SIG-M5 treated with dmso at 0.1 percent for 504 hours (cell line): ENCODE data around the gene DAB1.
"Not testable (repeated sequence)": the region's sequence is repeated elsewhere in the genome, so short reads cannot be mapped to it uniquely, and the experiment has no call there.

Experiments
- DNase-seq: peaks from one replicate; lab custom pipeline; 2025; ENCODE audit not compliant: unreplicated experiment; lab: John Stamatoyannopoulos, UW

DAB1 gene

DNA sequence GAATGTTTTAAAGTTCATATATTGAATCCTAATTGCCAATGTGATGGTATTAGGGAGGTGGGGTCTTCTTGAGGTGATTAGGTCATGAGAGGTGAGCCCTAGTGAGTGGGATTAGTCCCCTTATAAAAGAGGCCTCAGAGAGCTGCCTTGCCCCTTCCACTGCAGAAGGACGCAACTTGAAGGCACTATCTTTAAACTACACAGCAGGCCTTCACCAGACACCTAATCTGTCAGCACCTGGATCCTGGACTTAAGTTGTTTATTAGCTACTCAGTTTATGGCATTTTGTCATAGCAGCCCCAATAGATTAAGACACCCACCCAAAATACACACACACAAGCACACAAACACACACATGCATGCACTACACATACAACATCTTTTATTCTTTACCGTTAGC is 61.4 kb downstream of the DAB1 start:
- DNase-seq: no peak

DNA sequence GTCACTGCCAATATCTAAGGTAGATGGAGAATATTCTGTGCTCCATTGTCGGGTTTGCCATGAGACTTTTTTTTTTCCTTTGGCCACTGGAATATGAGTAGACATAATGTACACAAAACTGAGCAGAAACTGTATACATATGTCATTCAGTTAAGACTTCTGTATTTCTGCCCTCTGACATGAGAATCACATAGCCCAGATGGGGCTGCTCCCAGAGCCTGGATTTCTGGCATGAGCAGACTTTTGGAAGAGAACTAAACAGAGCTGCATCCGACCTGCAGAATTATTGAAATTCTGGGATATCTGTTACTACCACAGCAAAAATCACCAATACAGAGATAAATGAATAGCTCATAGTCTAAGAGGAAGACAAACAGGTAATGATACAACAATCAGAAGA is 62.3 kb downstream of the DAB1 start:
- DNase-seq: no peak

DNA sequence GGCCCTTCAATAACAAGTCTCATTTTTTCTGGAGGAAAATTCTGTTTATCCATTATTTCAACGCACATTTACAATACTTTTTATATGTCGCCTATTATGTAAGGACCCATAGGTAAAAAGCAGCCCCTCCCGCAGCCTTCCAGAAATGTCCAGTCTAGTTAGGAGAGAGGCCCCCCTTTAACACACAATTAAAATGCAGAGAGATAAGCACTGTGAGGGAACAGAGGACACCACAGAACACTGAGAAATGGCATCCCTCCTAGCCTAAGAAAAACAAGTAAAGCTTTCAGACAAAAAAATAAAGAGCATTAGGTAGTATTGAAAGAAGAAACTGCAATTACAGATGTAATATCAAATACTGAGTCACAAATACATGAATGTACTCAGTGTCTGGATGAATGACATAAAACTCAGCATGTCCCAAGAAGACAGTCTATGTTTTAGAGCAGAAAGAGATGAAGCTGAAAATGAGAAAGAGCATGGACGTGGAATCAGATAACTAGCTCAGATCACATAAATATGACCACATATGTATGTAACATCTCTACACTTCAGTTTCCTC is 62.9 kb downstream of the DAB1 start:
- DNase-seq: no peak

DNA sequence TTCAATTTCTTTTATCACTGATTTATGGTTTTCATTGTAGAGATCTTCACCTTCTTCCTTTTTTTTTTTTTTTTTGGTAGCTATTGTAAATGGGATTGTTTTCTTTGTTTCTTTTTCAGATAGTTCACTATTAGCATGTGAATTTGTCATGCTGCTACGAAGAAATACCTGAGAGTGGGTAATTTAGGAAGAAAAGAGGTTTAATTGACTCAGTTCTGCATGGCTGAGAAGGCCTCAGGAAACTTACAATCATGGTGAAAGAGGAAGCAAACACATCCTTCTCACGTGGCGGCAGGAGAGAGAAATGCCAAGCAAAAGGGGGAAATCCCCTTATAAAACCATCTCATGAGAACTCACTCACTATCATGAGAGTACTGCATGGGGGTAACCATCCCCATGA is 66.4 kb downstream of the DAB1 start:
- DNase-seq: no peak

DNA sequence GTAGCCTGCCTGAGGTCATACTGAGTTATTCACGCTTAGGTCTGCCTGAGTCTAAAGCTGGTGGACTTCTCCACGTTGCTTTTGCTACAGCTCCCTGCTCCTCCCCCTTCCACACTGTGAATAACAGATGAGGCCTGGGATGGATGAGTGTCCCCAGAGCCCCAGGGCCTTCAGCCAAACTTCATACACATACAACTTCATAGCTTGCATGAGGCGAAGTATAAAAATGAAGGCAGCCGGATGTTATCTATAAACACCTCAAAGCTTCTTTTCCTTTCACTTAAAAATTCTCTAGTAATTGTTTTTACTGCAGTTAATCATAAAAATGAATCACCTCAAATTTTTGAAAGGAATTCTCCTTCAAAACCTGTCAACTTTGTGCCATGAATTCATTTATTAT is 70.2 kb downstream of the DAB1 start:
- no peak for DNase-seq

DNA sequence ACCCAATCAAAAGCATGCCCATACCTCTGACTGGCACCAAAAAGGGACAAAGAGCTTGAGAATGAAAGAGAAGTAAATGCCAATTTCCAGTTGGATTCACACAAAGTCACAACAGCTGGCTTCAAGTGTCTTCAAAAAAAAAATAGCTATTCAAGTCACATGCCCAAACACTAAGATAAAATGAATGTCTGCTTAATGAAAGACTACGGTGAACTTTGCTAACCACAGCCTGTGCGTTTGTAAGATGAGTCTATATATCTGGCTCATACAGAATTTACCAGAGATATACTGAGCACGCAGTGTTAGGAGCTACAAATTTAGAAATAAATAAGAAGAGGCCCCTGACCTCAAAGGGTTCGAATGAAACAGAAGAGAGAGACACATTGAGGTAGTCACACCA is 73.2 kb downstream of the DAB1 start:
- no peak for DNase-seq

DNA sequence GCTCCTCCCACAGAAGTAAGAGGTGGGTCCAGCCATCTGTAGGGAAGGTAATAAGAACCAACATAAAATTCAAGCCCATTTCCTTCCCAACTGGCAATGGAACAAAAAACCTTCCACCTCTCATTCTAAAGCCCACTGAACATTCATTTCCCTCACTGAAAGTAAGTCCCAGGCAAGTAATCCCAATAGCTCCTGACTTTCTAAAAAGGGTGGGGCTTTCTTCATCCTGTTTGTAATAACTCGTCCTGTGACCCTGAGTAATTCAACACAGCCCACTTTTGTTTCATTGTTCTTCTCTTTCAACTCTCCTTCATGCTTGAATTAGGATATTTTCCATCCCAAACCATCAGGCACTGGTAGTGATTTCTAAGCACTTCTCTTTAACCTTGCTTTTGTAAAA is 74.9 kb downstream of the DAB1 start:
- DNase-seq: no peak

DNA sequence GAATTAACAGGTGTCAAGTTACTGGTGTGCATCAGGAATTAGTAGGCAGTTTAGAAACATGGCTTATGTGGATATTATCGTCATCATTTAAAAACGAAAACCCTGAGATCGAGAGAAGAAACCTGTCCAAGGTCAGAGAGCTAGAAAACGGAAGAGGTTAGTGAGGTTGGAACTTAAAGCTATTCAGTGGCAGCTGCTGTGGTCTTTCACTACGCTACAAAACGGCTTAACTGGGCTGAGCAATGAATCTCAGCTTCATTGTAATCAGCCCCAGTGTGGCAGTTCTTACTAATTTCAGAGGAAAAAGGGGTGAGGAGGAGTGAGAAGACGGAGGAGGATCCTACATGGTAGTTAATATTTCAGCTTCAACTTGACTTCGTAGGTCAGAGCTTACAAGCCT is 77.9 kb downstream of the DAB1 start:
- no peak for DNase-seq

DNA sequence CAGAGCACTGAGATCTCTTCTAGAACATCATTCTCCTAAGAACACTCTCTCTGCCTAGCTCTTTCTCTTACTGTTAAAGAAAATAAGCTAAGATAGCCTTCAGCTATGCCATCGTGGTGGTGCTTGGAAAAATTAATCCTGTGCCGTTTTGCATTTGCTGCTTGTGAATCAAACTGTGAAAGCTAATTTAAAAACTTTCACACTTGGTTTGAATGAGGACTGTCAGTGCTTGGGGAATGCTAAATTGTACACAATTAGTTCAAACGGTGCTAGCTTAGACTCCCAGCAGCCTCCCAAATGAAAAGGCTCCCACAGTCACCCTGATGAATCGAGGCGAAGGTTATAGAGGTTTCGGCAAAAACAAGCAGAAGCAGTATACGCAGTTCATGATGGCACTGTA is 79.6 kb downstream of the DAB1 start:
- DNase-seq: no peak

DNA sequence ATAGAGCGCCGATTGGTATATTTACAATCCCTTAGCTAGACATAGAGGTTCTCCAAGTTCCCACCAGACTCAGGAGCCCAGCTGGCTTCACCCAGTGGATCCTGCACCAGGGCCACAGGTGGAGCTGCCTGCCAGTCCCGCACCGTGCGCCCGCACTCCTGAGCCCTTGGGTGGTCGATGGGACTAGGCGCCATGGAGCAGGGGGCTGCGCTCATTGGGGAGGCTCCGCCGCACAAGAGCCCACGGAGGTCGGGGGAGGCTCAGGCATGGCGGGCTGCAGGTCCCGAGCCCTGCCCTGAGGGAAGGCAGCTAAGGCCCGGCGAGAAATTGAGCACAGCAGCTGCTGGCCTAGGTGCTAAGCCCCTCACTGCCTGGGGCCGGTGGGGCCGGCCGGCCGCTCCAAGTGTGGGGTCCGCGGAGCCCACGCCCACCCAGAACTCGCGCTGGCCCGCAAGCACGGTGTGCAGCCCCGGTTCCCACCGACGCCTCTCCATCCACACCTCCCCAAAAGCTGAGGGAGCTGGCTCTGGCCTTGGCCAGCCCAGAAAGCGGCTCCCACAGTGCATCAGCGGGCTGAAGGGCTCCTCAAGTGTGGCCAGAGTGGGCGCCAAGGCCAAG is 80.5 kb downstream of the DAB1 start:
- DNase-seq: not testable (repeated sequence)

DNA sequence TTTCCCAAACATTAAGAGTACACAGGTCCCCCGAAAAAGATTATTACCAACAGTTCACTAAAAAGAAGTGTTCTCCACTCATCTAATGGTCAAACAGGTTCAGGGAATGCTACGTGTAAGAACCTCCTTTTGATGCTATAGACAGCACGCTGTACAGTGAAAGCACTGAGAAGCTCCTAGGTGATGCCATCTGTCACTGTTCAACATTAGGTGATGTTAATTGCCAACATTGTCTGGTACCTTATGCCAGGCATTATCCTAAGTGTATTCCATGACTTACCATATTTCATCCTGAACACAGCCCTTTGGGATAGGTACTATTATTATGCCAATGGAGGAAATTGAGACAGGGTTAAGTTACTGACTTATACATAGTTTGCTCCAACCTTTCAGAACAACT is 82.1 kb downstream of the DAB1 start:
- no peak for DNase-seq

DNA sequence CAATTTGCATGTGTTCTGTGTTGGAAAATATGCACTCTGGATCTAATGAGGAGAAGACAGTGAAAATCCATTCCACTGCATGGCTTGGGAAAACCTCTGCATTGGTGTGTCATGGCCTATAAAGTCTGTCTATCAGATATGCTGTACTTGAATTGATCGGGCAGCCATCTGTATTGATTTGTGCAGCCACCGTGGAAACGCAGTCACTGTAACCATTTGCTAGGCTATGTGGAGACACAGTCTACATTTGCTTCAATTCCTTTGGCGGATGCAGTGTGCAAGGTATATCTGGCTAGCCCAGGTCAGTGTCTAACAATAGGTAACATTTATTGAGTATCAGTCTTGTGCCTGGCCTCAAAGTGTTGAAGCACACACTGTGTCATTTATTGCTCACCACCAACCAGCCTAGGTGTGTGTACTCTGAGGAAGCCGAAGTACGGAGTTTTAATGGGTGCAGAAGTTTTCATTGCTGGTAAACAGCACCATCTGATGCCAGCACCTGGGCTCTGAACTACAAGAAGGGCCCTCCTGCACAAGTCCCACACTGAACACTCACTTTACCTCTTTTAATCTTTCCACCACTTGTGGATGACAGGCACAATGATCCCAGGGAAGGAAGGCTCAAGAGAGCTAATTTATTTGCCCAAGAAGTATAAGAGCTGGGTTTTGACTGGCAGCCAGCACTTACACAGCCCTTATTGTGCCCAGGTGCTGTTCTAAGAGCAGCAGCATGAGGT is 83.4 kb downstream of the DAB1 start:
- no peak for DNase-seq

DNA sequence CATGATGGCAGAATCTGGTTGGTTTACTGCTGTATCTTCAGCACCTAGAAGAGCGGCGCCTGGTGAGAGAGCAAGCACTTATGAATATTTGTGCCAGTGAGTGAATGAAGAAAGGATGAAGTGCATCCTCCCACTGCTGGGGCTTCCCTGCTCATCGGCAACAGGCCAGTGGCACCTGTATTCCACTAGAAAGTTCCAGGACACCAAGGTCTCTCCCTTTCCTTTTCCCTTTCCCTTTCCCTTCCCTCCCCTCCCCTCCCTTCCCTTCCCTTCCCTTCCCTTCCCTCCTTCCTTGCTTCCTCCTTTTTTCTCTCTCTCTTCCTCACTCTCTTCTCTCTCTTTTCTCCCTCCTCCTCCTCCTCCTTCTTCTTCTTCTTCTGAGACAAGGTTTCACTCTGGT is 86.2 kb downstream of the DAB1 start:
- no peak for DNase-seq

DNA sequence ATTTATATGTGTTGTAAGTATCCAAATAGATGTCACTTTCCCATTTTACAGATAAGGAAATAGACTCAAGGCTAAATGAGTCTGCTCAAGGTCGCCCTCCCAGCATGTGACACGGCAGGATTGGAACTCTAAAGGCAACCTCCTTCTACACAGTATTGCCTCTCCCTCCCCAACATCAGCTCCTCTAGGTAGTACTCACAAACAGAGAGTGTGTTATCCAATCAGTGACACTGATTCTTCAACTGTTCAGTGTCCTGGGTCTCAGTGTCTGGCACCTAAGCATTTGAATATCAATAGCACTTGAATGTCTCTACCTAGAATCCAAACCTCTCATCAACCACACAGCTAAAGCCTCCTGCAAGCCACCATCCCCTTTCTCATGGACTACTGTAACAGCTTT is 87.1 kb downstream of the DAB1 start:
- DNase-seq: no peak

DNA sequence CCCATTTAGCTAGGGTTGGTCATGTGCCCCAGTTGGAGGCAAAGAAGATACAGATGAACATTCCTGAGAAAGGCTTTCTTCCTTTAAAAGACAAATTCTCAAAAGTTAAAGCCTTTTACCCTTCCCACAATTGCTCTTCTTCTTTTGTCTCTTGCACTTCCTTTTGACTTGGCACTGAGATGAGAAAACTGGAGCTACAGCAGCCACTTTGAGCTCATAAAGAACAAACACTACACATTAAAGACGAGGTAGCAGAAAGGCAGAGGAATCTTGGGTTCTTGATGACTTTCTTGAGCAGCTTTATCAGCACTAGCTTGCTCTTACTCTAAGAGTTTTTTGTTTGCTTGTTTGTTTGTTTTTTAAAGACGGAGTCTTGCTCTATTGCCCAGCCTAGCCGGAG is 92.2 kb downstream of the DAB1 start:
- no peak for DNase-seq

DNA sequence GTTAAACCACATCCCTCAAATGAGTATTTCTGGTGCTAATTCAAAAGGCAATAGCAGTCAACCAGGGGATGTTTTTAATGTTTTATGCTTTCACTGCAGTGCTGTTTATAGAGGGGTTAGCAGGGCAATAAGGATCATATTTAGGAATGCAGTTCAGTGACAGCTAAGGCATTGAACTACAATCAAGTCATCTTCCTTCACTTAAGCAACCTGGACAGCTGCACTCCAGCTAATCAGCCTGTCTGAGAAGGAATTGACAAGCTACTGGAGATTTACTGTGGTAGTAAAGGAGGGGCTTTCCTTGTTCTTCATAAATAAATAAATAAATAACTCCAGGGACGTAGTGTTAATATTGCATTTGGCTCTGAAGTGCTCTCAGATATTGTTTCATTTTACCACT is 93.9 kb downstream of the DAB1 start:
- DNase-seq: no peak

DNA sequence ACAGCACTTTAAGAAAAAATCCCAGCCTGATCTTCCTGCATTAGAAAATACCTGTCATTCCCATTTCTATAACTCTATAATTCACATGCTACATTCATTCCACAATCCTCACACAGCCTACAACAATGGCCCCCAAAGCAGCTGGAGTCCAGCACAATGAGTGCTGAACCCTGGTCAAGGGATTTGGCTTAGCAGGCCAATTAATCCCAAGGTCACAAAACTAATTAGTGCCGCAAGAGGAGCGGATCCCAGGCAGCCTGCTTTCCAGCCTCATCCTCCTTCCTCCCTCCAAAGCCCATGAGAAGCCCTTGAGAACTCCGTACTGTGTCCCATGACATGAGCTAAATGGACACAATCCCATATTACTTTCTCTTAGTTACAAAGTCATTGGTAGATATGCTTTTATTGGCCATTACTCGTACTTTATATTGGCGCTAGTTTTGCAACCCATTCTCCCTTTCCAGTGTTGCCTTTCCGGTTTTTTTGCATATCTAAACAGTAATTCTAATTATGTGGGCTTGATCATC is 94.8 kb downstream of the DAB1 start:
- DNase-seq: no peak

DNA sequence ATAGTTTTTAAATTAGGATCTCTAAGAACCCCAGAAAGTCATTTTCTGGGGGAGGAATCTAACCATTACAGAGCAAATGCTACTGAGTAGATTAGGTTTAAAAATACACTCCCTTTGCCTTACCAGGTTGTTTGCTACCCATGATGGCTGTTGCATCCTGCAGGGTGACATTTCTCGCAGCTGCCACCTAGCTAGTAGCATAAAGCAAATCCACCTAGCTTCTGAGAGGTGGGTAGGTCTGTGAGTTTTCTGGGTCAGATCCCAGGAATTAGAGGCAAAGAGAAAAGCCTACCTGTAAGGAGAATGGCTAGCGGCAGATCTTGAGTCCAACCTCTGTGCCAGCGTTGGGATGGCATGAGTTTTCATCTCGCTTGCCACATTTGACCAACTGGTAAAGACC is 95.9 kb downstream of the DAB1 start:
- no peak for DNase-seq

DNA sequence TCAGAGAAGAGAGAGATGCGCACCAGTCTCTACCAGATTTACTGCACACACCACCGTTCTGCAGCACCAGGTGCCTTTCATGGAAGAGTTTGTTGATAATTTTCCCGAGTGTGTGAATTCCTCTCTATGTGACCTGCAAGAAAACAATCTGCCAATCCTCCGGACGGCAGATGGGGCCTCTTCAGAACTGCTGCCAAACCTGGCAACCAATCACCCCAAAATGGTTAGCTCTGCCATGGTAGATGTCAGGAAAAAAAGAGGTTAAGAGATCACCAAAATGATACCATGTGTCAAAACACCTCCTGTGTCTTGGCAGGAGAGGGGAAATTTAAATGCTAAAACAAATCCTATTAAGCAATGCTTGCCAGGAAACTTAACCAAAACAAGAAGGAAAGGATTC is 96.5 kb downstream of the DAB1 start:
- no peak for DNase-seq

DNA sequence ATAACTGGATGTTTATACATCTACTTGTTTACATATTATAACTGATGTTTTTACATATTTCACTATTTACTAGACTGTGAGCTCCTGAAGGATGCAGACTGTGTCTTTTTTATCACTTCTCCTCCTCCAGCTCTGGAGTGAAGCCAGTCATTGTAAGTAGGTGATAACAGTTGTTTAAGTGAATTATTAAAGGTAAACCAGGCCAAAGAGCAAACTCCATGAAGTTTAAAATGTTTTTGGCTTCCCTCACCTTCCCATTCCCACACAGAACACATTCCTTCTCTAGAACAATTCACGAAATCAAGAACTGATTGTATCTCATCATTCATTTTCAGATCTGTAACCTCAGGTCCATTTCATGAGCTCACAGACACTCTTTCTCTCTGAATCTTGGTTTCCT is 98.3 kb downstream of the DAB1 start:
- no peak for DNase-seq

DNA sequence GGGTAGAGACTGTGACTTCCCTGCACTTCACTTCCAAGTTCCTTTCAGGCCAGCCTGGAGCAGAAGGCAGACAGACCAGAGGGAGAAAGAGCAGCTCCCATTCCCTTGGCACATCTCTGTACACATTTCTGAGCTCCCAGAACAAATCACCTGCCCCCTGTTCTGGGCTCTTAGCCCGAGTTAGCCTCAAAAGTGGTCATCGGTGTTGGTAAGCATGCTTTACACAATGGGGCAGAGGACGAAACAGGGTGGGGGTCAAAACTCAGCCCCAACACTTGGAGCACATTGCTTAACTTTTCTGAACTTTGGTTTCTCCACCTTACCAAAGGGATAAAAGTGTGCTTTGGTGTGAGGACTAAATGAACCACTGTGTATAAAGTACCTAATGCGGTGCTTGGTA is 98.7 kb downstream of the DAB1 start:
- no peak for DNase-seq

DNA sequence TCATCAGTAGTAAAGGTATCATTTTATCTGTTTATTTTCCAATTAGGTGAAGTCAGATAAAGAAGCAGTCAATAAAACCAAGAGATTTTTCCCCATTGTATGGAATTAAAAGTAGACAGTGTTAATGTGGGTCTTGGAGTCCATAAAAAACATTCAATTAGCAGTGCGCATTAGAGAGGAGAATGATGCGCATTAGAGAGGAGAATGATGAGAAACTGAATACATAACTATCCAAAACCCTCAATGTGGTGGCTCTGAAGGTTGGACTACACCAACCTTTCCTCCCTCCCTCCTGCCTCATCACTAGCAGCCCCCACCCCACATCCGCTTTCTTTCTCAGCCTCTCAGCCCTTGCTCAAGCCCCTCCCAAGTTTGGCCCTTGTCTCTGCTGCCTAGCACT is 99.5 kb downstream of the DAB1 start:
- no peak for DNase-seq

DNA sequence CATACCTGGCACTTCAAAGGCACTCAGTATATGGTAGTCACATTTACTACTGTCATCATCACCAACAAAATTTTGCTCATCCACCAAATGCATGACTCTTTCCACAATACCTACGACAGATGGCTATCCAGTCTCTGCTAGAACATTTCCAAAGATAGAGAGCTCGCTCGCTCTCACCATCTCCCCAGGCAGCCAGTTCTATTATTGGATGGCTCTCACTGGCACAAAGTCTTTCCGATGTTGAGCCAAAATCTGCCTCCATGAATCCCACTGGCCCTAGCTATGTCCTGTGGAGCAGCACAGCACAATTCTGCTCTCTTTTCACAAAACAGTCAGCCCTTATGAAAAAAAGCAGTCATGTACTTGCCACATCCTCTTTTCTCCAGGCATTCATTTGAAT is 102.1 kb downstream of the DAB1 start:
- DNase-seq: no peak
